Upper lobe of left lung (tissue), 6 donors: ENCODE results near the gene PSMB7. TPM values are rescaled to one million over a fixed set of nuclear protein-coding genes. Genes with fewer than 3 reads are reported as not detected.
A peak's percentile ranks its signal among the peaks of the same experiment; 100 is the strongest.

Experiments used
- ATAC-seq, 2 donors: fragments of 200-7000 bp; cut with Tn5 transposase; one replicate each; pipeline ENCODE4 v1.9.1; 2022; ENCODE audit warnings: mild to moderate bottlenecking in 2 of 2, moderate library complexity in 2 of 2; ENCODE audit not compliant: low FRiP score in 2 of 2
- DNase-seq, 2 donors: peaks; one replicate each; pipeline ENCODE4 v3.0.0-alpha.2; 2019 to 2020
- H3K27ac ChIP-seq, 4 donors: fragments of 200-600 bp; sonication (generic); one replicate each; pipeline ENCODE4 v1.5.1; 2016 to 2019
- H3K27me3 ChIP-seq, 4 donors: fragments of 200-600 bp; sonication (generic); one replicate each; pipeline ENCODE4 v1.5.1; 2017 to 2019
- H3K36me3 ChIP-seq, 4 donors: fragments of 200-600 bp; sonication (generic); one replicate each; pipeline ENCODE4 v1.5.1; 2016 to 2019
- H3K4me1 ChIP-seq, 4 donors: fragments of 200-600 bp; sonication (generic); one replicate each; pipeline ENCODE4 v1.5.1; 2018 to 2019
- H3K4me3 ChIP-seq, 4 donors: fragments of 200-600 bp; sonication (generic); one replicate each; pipeline ENCODE4 v1.5.1; 2017 to 2019; ENCODE audit warnings: mild to moderate bottlenecking in 2 of 4, moderate library complexity in 1 of 4
- H3K9me3 ChIP-seq, 4 donors: fragments of 200-600 bp; sonication (generic); one replicate each; pipeline ENCODE4 v1.5.1; 2018 to 2019
- EP300 ChIP-seq, 4 donors: sonication (generic); formaldehyde crosslinking; IDR thresholded peaks; one replicate each; pipeline ENCODE4 v1.5.1; 2017; ENCODE audit warnings: antibody characterized with exemption in 4 of 4, control low read depth in 2 of 4
- POLR2A ChIP-seq, 4 donors: fragments of 450-650 bp; IDR thresholded peaks; one replicate each; pipeline ENCODE4 v1.5.1; 2016 to 2017; ENCODE audit warnings: antibody characterized with exemption in 4 of 4, mild to moderate bottlenecking in 2 of 4
- POLR2AphosphoS5 ChIP-seq, 2 donors: sonication (generic); formaldehyde crosslinking; IDR thresholded peaks; one replicate each; pipeline ENCODE4 v1.5.1; 2017; ENCODE audit warnings: antibody characterized with exemption in 2 of 2
- WGBS, 2 donors: methylation state at CpG; one replicate each; pipeline ENCODE4 v1.1.5; 2017 to 2018; 5-methylcytosine and 5-hydroxymethylcytosine counted together
- total RNA-seq, 6 donors: library from RNA; depleted of rRNA in 4 of 6; stranded (reverse); fragments of >200 nt in 4 of 6; gene quantifications; one replicate each; pipeline versions ENCODE4 v1.1.0 to v1.2.1, GENCODE V29; 2016 to 2021
- TF ChIP-seq, protein P1 (sequence below), 6 experiments: fragments of 450-650 bp in 4 of 6; fragments of 200-600 bp in 2 of 6; sonication (generic) in 2 of 6; IDR thresholded peaks; one replicate each; pipeline ENCODE4 v1.5.1; 2016 to 2019; ENCODE audit warnings: antibody characterized with exemption in 6 of 6
- donor health status: DM: no; HTN: no; CAD: no; lungs with moderate emphysema.
- donor health status: DM: no; HTN: yes; CAD: no; lungs with severe emphysema.

Gene PSMB7
- total RNA-seq, 6 donors from 2014 or later = 17.8 to 112 (median 87.1) TPM

DNA sequence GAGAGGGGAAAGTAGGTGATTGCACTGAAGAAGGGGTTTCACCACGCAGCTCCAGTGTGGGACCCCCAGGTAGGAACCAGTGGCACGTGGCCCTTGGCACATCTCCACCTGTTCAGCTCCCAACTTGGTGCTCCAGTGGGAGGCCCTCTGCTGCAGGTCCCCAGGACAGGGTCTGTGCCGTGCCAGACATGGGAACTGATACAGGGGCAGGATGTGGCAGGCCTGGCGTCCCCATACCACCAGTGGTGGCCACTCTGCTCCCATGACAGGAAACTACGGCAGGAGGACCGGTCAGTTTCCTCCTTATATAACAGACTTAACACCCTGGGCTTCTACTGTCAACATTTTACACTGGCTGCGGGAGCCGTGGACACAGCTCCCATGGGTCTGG is 67.3 kb downstream of the PSMB7 start:
- Histone ChIP-seq H3K4me3 (no peak overlapping the region), H3K27me3 (no peaks in the 10 kb centered on the region), H3K27ac (no peak overlapping the region), H3K9me3 (no peaks in the 10 kb centered on the region), H3K4me1 (peaks cover 0 to 6% (median 2%) of the 10 kb centered on the region in 4 donors), H3K36me3 (peaks cover 19 to 97% (median 83%) of the 10 kb centered on the region in 4 donors)
- no peak for TF ChIP-seq EP300 (IDR thresholded peaks at IDR 0.05)
- TF ChIP-seq POLR2AphosphoS5 (IDR thresholded peaks at IDR 0.05) = no peak
- no peak for TF ChIP-seq POLR2A (IDR thresholded peaks at IDR 0.05)
- TF ChIP-seq, protein P1, sequence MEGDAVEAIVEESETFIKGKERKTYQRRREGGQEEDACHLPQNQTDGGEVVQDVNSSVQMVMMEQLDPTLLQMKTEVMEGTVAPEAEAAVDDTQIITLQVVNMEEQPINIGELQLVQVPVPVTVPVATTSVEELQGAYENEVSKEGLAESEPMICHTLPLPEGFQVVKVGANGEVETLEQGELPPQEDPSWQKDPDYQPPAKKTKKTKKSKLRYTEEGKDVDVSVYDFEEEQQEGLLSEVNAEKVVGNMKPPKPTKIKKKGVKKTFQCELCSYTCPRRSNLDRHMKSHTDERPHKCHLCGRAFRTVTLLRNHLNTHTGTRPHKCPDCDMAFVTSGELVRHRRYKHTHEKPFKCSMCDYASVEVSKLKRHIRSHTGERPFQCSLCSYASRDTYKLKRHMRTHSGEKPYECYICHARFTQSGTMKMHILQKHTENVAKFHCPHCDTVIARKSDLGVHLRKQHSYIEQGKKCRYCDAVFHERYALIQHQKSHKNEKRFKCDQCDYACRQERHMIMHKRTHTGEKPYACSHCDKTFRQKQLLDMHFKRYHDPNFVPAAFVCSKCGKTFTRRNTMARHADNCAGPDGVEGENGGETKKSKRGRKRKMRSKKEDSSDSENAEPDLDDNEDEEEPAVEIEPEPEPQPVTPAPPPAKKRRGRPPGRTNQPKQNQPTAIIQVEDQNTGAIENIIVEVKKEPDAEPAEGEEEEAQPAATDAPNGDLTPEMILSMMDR (IDR thresholded peaks at IDR 0.05) = no peak
- 86 to 93% methylated on average over 8 of the region's 8 CpGs for WGBS, 2 donors
- no peak for ATAC-seq
- DNase-seq = no peak

- peaks cover 19 to 91% (median 79%) of the 10 kb centered on the region in 4 donors for H3K36me3 ChIP-seq
- DNase-seq = peak in 1 of 2 donors; percentile 32
- no peak for ATAC-seq
- TF ChIP-seq POLR2AphosphoS5 (IDR thresholded peaks at IDR 0.05) (no peak), EP300 (IDR thresholded peaks at IDR 0.05) (no peak), POLR2A (IDR thresholded peaks at IDR 0.05) (no peak)
- TF ChIP-seq, protein P1 (IDR thresholded peaks at IDR 0.05) = no peak
- H3K27ac ChIP-seq = no peak overlapping the region
- 89 to 91% methylated on average over 20 to 26 of the region's 26 CpGs for WGBS, 2 donors
- no peak overlapping the region for H3K4me3 ChIP-seq
- peaks cover 2 to 12% (median 4%) of the 10 kb centered on the region in 4 donors for H3K4me1 ChIP-seq
- no peaks in the 10 kb centered on the region for H3K9me3 ChIP-seq
- H3K27me3 ChIP-seq = no peaks in the 10 kb centered on the region
Observed at GRCh38 chr9:124347206-124347967, 67.9 kb downstream of the PSMB7 start.

DNA sequence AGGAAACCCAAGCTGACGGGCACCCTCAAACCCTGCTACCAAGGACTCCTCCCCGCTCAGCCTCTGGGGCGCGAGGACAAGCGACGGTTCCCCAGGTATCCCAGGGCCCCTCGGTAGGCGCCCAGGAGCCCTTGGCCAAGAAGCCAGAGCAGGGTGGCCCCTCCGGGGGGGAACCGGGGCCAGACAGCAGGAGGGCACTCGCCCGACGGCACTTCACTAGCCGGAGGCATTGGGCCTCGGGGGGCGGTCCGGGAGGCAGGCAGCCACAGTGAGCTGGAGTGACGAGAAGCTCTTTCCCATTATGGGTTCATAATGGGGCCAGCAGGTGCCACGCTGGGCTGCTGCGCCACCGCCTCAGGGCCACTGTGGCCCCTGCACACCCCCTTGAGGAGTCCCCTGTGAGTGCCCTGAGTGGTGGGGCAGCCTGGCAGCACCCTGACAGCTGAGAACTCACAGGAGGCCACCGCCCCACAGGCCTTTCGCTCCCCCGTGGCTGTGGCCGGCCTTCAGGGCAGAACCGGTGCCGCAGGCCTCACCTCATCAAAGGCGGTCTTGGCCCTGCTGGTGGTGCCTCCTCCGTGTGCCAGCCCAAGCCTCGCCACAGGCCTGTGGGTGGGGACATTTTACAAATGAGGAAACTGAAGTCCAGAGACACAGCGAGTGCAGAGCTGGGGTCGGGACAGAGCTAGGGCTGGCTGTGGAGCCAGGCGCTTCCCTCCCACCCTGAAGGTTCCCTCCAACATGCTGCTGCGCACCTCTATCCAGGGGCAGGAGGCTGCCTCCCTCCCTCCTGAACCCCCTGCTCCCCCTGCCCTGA is 68.7 kb downstream of the PSMB7 start:
- H3K27me3 ChIP-seq = no peaks in the 10 kb centered on the region
- H3K4me3 ChIP-seq = no peak overlapping the region
- TF ChIP-seq POLR2A (IDR thresholded peaks at IDR 0.05) (no peak), POLR2AphosphoS5 (IDR thresholded peaks at IDR 0.05) (no peak), EP300 (IDR thresholded peaks at IDR 0.05) (no peak)
- TF ChIP-seq, protein P1 (IDR thresholded peaks at IDR 0.05) = no peak
- peak in 1 of 2 donors; percentile 79 for DNase-seq
- H3K36me3 ChIP-seq = peaks cover 12 to 93% (median 79%) of the 10 kb centered on the region in 4 donors
- H3K9me3 ChIP-seq = no peaks in the 10 kb centered on the region
- peaks cover 3 to 20% (median 6%) of the 10 kb centered on the region in 4 donors for H3K4me1 ChIP-seq
- H3K27ac ChIP-seq = no peak overlapping the region
- no peak for ATAC-seq
- WGBS, 2 donors = 91 to 92% methylated on average over 14 to 26 of the region's 34 CpGs

DNA sequence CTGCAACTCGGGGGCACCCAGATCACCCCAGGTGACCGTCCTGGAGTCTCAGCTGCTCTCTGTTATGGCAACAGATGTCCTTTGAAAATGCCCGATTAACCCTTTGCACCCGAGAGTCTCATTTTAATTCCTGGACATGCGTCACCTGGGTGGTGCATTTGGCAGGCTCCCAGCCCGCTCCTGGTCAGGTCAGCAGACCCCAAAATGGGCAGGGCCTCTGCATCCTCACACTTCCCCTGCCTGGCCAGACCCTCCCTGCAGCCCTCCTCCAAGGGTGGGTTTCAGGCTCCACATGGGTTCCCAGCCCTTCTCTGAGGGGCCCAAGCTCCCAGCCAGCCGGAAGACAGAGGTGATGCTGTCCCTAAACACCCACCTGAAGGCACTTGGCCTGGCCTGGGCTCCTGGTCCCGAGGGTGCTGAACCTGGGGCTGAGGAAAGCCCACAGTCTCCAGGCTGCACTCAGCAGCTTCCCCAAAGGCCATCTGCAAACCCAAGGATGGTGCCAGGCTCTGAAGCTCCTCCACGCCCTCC is 69.4 kb downstream of the PSMB7 start:
- peak in 1 of 2 donors; percentile 41 for DNase-seq
- 79 to 89% methylated on average over 6 to 9 of the region's 9 CpGs for WGBS, 2 donors
- Histone ChIP-seq H3K27me3 (no peaks in the 10 kb centered on the region), H3K4me3 (no peak overlapping the region), H3K9me3 (no peaks in the 10 kb centered on the region), H3K4me1 (peaks cover 3 to 20% (median 6%) of the 10 kb centered on the region in 4 donors), H3K36me3 (peaks cover 9 to 89% (median 74%) of the 10 kb centered on the region in 4 donors), H3K27ac (no peak overlapping the region)
- no peak for ATAC-seq
- no peak for TF ChIP-seq EP300 (IDR thresholded peaks at IDR 0.05)
- TF ChIP-seq, protein P1 (IDR thresholded peaks at IDR 0.05) = no peak
- TF ChIP-seq POLR2A (IDR thresholded peaks at IDR 0.05) = no peak
- TF ChIP-seq POLR2AphosphoS5 (IDR thresholded peaks at IDR 0.05) = no peak
